Fibroblast of upper back skin (primary cell): ENCODE measurements around the gene MACF1.

Experiments used
- DNase-seq: peaks from one replicate; pipeline ENCODE4 v3.0.0-alpha.2; 2013

Gene MACF1

GRCh38 chr1:39268112-39268581 lies 63.7 kb downstream of the MACF1 start:
- peak; percentile 84 for DNase-seq

- DNase-seq, result no peak
These were observed 64.4 kb downstream of the MACF1 start for GRCh38 chr1:39268906-39269305.

GRCh38 chr1:39269349-39269748 lies 64.9 kb downstream of the MACF1 start:
- DNase-seq, result no peak

- DNase-seq, result peak; percentile 85
These were observed 65.4 kb downstream of the MACF1 start for GRCh38 chr1:39269791-39270342.

GRCh38 chr1:39270368-39270767 lies 65.9 kb downstream of the MACF1 start:
- DNase-seq, result no peak

GRCh38 chr1:39272027-39272797 lies 67.7 kb downstream of the MACF1 start:
- DNase-seq, result no peak

- DNase-seq, result no peak
These were observed 68.4 kb downstream of the MACF1 start for GRCh38 chr1:39272798-39273469.

- DNase-seq, result no peak
These were observed 71.5 kb downstream of the MACF1 start for GRCh38 chr1:39275836-39276507.

- no peak for DNase-seq
These were observed 73.4 kb downstream of the MACF1 start for GRCh38 chr1:39277879-39278278.

- no peak for DNase-seq
These were observed 78.2 kb downstream of the MACF1 start for GRCh38 chr1:39282537-39283216.

GRCh38 chr1:39283858-39284257 lies 79.4 kb downstream of the MACF1 start:
- no peak for DNase-seq

- DNase-seq, result no peak
These were observed 83.0 kb downstream of the MACF1 start for GRCh38 chr1:39287541-39287940.

GRCh38 chr1:39288735-39289465 lies 84.4 kb downstream of the MACF1 start:
- no peak for DNase-seq

- DNase-seq, result no peak
These were observed 87.9 kb downstream of the MACF1 start for GRCh38 chr1:39292401-39292800.

- DNase-seq, result no peak
These were observed 89.0 kb downstream of the MACF1 start for GRCh38 chr1:39293375-39294070.

GRCh38 chr1:39294531-39294930 lies 90.0 kb downstream of the MACF1 start:
- DNase-seq, result no peak

- DNase-seq, result no peak
These were observed 91.4 kb downstream of the MACF1 start for GRCh38 chr1:39295901-39296300.

- DNase-seq, result peak; percentile 26
These were observed 93.1 kb downstream of the MACF1 start for GRCh38 chr1:39297551-39297950.

GRCh38 chr1:39301606-39302005 lies 97.1 kb downstream of the MACF1 start:
- peak; percentile 2 for DNase-seq

GRCh38 chr1:39305555-39305954 lies 101.1 kb downstream of the MACF1 start:
- no peak for DNase-seq

GRCh38 chr1:39310015-39310414 lies 105.5 kb downstream of the MACF1 start:
- DNase-seq, result no peak

- no peak for DNase-seq
These were observed 106.2 kb downstream of the MACF1 start for GRCh38 chr1:39310691-39311090.
